Renal cortical epithelial cell (primary cell): ENCODE results near the gene SSBP2. TPM values are rescaled to one million over a fixed set of nuclear protein-coding genes. Genes with fewer than 3 reads are reported as not detected.
A peak's percentile ranks its signal among the peaks of the same experiment; 100 is the strongest.

Experiments used
- DNase-seq: peaks from one replicate; pipeline ENCODE4 v3.0.0-alpha.2; 2011; ENCODE audit warnings: low read depth
- total RNA-seq: library from RNA; depleted of rRNA; stranded (reverse); fragments of >200 nt; gene quantifications from 2 replicates; pipeline ENCODE4 v1.2.3, GENCODE V29; 2014

SSBP2 gene
- total RNA-seq, 1 donor from 2014 or later, result 14.4 TPM

GRCh38 chr5:81393783-81394718 is 356.8 kb downstream of the SSBP2 start, which contains the start of gene ACOT12:
Gene ACOT12 (minus strand): TSS chr5:81394134. CDS start chr5:81394114, 20 bp downstream.
- no peak for DNase-seq

- no peak for DNase-seq
These were observed 357.5 kb downstream of the SSBP2 start for GRCh38 chr5:81393430-81393782.

GRCh38 chr5:81389025-81389424 is 361.9 kb downstream of the SSBP2 start:
- DNase-seq, result no peak

DNA sequence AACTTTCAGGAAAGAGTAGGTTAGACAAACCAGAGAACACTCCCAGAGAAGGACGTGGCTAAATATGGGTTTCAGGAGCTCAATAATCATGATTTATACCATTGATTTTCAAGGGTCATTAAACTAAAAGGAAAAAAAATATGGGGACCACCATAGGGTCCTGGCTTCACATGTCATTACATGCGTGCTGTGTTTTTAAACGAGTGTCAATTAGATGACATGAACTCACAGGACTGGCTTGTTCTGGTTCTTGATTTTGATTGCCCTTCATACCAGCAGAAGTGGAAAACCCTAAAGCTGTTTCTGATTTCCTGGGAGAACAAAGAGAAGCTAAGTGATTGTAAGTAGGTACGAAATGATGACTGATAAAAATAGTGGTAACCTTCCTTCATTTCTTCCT is 362.7 kb downstream of the SSBP2 start:
- no peak for DNase-seq

GRCh38 chr5:81383867-81384266 is 367.0 kb downstream of the SSBP2 start:
- no peak for DNase-seq

GRCh38 chr5:81371354-81371876 is 379.5 kb downstream of the SSBP2 start:
- DNase-seq, result no peak

- DNase-seq, result no peak
These were observed 380.0 kb downstream of the SSBP2 start for GRCh38 chr5:81370912-81371311.

DNA sequence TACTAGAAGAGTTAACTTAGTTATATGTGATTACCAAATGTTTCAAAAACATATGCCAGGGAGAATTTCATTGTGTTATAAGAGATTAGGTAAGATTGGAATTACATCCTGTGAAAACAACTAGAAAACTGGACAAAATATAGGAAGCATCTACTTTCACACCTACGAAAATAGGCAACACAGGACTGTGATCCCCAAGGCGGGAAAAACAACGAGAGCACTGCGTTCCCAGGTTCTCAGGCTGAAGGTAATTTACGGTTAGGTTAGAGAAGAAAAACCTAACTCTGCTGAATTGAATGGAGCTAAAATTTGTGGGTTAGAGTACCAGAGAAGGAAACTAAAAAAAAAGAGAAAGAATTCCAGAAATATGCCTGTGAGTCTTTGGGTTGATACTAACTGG is 385.4 kb downstream of the SSBP2 start:
- no peak for DNase-seq

DNA sequence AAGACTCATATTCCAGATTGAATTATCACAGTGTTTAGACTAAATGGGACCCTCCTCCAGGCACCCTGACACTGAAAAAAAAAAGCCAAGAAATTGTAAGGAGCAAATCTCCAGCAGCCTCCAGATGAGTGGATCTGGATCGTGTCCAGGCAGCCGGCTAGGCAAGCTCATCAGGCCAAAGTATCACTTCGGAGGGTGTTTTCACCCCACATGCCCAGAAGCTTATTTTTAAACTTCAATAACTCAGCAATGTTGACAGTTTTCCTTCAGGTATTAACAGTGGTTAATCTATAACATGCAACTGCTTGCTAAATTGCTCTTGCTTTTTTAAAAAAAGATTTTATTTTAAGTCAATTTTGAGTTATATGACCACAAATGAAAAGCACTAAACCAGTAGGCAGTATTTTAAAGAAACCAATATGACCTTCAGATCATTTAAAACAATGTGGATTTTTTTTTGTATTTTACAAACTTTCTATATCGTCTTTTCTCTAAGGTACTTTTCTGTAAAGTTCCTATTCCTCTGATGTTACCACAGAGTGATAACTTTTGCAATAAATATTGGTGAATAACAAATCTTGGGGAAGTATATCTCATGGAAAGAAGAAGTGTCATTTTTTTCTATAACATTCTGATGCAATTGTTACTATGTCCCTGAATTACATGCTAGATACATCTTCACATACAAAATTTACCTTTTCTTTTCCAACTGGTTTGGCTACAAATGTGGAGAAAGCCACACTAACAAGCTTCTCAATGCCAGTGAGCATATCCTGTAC is 387.6 kb downstream of the SSBP2 start:
- peak; percentile 68 for DNase-seq

Other genes with a start within 250 kb of the SSBP2 start
- 18.6 and 18.9 TPM in 2 replicates for gene ATG10, start 220.9 kb upstream of the SSBP2 start, total RNA-seq